Ascending aorta (tissue), 2 donors: ENCODE measurements around the gene TMEM220. TPM values are rescaled to one million over a fixed set of nuclear protein-coding genes. Genes with fewer than 3 reads are reported as not detected.

ENCODE experiments used
- DNase-seq, 2 donors: peaks; one replicate each; pipeline ENCODE4 v3.0.0-alpha.2; 2019; ENCODE audit warnings: low spot score in 2 of 2
- H3K27ac ChIP-seq, 2 donors: fragments of 200-600 bp; sonication (generic); one replicate each; pipeline ENCODE4 v1.5.1; 2016 to 2017; ENCODE audit warnings: mild to moderate bottlenecking in 1 of 2
- H3K27me3 ChIP-seq: fragments of 200-600 bp; sonication (generic); one replicate; pipeline ENCODE4 v1.5.1; 2017
- H3K36me3 ChIP-seq, 2 donors: fragments of 200-600 bp; sonication (generic); one replicate each; pipeline ENCODE4 v1.5.1; 2016
- H3K4me1 ChIP-seq, 2 donors: fragments of 200-600 bp; sonication (generic); one replicate each; pipeline ENCODE4 v1.5.1; 2016 to 2017; ENCODE audit warnings: mild to moderate bottlenecking in 1 of 2
- H3K4me3 ChIP-seq, 2 donors: fragments of 200-600 bp; sonication (generic); one replicate each; pipeline ENCODE4 v1.5.1; 2016 to 2017; ENCODE audit warnings: mild to moderate bottlenecking in 1 of 2
- H3K9me3 ChIP-seq, 2 donors: fragments of 200-600 bp; sonication (generic); one replicate each; pipeline ENCODE4 v1.5.1; 2016
- CTCF ChIP-seq, 3 experiments: fragments of 200-600 bp in 2 of 3; fragments of 450-650 bp in 1 of 3; sonication (generic) in 2 of 3; IDR thresholded peaks; one replicate each; pipeline ENCODE4 v1.5.1; 2016 to 2019; ENCODE audit warnings: antibody characterized with exemption in 3 of 3, mild to moderate bottlenecking in 1 of 3, moderate library complexity in 1 of 3
- intact Hi-C: fragments of 100-400 bp; cut with DNase I; formaldehyde crosslinking; loops from one replicate; pipeline ENCODE4 v1.15.1; 2023
- total RNA-seq: library from RNA; depleted of rRNA; stranded (reverse); fragments of >200 nt; gene quantifications from one replicate; pipeline ENCODE4 v1.1.0, GENCODE V29; 2016

The TMEM220 gene
- total RNA-seq, 1 donor from 2014 or later: 0.53 TPM

DNA sequence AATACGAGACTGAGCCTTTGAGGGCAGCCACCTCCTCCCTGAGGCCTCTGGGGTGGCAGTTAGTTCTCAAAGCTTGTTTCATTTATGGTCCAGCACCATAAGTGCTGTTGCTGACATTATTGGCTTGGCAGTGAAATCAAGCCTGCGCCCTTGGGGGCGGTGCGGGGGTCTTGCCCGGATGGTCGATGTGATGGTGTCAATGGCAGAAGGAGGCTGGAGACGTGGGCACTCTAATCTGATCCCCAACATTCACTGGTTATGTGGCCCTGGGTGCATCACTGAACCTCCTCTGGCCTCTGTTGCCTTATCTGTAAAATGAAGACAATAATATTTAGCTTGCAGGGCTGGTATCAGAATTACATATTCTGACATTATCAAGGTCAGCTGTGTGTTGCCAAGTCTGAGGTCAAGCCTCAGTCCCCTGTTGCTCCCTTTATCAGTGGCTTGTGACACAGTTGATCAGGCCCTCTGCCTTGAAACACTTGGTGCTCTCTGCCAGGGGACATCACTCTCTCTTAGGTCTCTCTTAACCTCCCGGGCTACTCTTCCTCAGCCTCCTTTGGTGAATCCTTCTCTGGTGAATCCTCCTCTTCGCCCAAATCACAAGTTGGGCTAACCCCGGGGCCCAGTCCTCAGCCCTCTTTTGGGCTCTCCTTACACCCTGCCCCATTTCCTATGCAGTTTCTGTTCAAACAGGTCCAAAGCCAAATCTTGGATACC lies 11.8 kb upstream of the TMEM220 start:
- intact Hi-C loops: loop anchor here (1.0 kb wide), 1 partner anchor 100 kb away; no protein-coding TSS in a partner anchor
- Histone ChIP-seq H3K9me3 (no peaks in the 10 kb centered on the region), H3K27ac (no peak overlapping the region), H3K36me3 (no peaks in the 10 kb centered on the region), H3K4me3 (no peak overlapping the region), H3K4me1 (no peaks in the 10 kb centered on the region), H3K27me3 (no peaks in the 10 kb centered on the region)
- no peak for TF ChIP-seq CTCF (IDR thresholded peaks at IDR 0.05)
- DNase-seq: peak in 1 of 2 donors; percentile 63

DNA sequence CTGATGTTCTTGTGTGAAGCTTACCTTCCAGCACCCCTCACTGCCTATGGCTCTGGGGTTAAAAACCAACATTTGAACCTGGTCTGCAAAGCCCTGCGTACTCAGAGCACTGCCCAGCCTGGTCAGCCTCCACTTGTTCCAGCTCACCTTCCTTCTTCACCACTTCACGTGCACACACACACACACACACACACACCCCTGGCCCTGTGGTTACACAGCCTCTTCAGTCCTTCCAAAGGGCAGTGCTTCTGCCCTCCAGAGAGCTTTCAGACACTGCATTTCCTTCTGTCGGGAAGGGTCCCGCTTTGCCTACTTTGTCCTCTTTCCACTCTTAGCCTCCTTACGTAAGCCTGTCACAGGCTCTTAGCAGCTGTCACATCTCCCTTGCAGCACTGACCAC lies 9.6 kb upstream of the TMEM220 start:
- Histone ChIP-seq H3K27ac (no peak overlapping the region), H3K4me1 (no peaks in the 10 kb centered on the region), H3K36me3 (no peaks in the 10 kb centered on the region), H3K27me3 (no peaks in the 10 kb centered on the region), H3K9me3 (no peaks in the 10 kb centered on the region), H3K4me3 (no peak overlapping the region)
- peak in 1 of 2 donors; percentile 44 for DNase-seq
- intact Hi-C loops: no loop called here
- no peak for TF ChIP-seq CTCF (IDR thresholded peaks at IDR 0.05)

GRCh38 chr17:10738521-10739258 lies 8.9 kb upstream of the TMEM220 start:
- Histone ChIP-seq H3K4me1 (no peaks in the 10 kb centered on the region), H3K4me3 (no peak overlapping the region), H3K9me3 (no peaks in the 10 kb centered on the region), H3K27me3 (no peaks in the 10 kb centered on the region), H3K27ac (no peak overlapping the region), H3K36me3 (no peaks in the 10 kb centered on the region)
- DNase-seq: no peak
- no peak for TF ChIP-seq CTCF (IDR thresholded peaks at IDR 0.05)
- intact Hi-C loops: no loop called here

DNA sequence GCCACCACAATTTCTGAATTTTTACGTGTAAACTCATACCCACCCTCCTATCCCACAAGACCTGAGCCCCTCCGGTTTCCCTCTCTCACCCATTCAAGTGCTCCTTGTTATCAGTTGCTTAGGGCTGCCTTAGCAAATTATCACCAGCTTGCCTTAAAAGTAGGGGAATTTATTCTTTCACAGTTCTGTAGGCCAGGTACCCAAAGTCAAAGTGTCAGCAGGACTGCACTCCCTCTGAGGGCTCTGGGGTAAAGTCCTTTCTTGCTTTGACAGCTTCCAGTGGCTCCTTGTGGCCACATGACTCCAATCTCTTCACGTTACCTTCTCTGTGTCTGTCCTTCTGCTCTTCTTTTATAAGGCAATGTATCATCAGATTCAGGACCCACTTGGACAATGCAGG lies 7.9 kb upstream of the TMEM220 start:
- Histone ChIP-seq H3K4me3 (no peak overlapping the region), H3K27ac (no peak overlapping the region), H3K9me3 (no peaks in the 10 kb centered on the region), H3K4me1 (no peaks in the 10 kb centered on the region), H3K36me3 (no peaks in the 10 kb centered on the region), H3K27me3 (no peaks in the 10 kb centered on the region)
- peak in 1 of 2 donors; percentile 47 for DNase-seq
- intact Hi-C loops: loop anchor here (1.0 kb wide), 1 partner anchor 108 kb away; no protein-coding TSS in a partner anchor
- no peak for TF ChIP-seq CTCF (IDR thresholded peaks at IDR 0.05)

GRCh38 chr17:10737168-10737622 lies 7.4 kb upstream of the TMEM220 start:
- Histone ChIP-seq H3K27ac (no peak overlapping the region), H3K4me3 (no peak overlapping the region), H3K36me3 (no peaks in the 10 kb centered on the region), H3K9me3 (no peaks in the 10 kb centered on the region), H3K27me3 (no peaks in the 10 kb centered on the region), H3K4me1 (no peaks in the 10 kb centered on the region)
- intact Hi-C loops: loop anchor here (1.0 kb wide), 1 partner anchor 108 kb away; no protein-coding TSS in a partner anchor
- peak in 1 of 2 donors; percentile 82 for DNase-seq
- TF ChIP-seq CTCF (IDR thresholded peaks at IDR 0.05): peak; percentile 46 to 82 (median 77)
